Omental fat pad (tissue), 4 donors: ENCODE results near the gene CPLX3. TPM values are rescaled to one million over a fixed set of nuclear protein-coding genes. Genes with fewer than 3 reads are reported as not detected.

Experiments used
- ATAC-seq: fragments of 150-250 bp; one replicate; pipeline ENCODE4 v1.9.1; 2016; ENCODE audit warnings: mild to moderate bottlenecking, moderate library complexity; ENCODE audit not compliant: low FRiP score
- DNase-seq: peaks from one replicate; pipeline ENCODE4 v3.0.0-alpha.2; 2019; ENCODE audit warnings: low spot score
- total RNA-seq, 4 donors: library from RNA; depleted of rRNA; stranded (reverse); fragments of >200 nt; gene quantifications; one replicate each; pipeline ENCODE4 v1.1.0, GENCODE V29; 2016
- TF ChIP-seq, protein P1 (sequence below), 3 donors: fragments of 450-650 bp; IDR thresholded peaks; one replicate each; pipeline ENCODE4 v1.5.1; 2016 to 2017; ENCODE audit warnings: antibody characterized with exemption in 3 of 3, mild to moderate bottlenecking in 3 of 3, moderate library complexity in 2 of 3

The CPLX3 gene
- total RNA-seq, 4 donors from 2014 or later = not detected

DNA sequence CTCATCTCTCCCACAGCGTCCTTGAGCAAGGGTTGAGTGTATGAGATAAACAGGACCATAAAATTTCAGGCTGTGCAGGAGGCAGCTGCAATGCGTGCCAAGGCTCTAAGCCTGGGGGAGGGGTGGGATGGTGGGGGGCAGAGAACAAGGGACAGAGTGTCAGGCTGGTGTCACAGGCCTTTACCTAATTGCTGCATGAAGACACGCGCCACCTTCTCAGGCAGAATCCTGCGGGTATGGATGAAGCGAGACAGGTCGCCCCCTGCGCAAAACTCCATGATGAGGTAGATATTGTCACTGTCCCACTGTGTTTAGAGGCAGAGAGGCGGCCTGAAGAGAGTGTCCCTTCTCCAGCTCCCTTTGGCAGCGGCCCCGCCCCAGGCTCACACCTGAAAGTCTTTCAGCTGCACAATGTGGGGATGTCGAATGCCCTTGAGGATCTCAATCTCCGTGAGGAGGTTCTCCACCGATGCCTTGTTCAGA is 15.5 kb downstream of the CPLX3 start:
- TF ChIP-seq, protein P1, sequence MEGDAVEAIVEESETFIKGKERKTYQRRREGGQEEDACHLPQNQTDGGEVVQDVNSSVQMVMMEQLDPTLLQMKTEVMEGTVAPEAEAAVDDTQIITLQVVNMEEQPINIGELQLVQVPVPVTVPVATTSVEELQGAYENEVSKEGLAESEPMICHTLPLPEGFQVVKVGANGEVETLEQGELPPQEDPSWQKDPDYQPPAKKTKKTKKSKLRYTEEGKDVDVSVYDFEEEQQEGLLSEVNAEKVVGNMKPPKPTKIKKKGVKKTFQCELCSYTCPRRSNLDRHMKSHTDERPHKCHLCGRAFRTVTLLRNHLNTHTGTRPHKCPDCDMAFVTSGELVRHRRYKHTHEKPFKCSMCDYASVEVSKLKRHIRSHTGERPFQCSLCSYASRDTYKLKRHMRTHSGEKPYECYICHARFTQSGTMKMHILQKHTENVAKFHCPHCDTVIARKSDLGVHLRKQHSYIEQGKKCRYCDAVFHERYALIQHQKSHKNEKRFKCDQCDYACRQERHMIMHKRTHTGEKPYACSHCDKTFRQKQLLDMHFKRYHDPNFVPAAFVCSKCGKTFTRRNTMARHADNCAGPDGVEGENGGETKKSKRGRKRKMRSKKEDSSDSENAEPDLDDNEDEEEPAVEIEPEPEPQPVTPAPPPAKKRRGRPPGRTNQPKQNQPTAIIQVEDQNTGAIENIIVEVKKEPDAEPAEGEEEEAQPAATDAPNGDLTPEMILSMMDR (IDR thresholded peaks at IDR 0.05) = no peak
- no peak for DNase-seq
- no peak for ATAC-seq

DNA sequence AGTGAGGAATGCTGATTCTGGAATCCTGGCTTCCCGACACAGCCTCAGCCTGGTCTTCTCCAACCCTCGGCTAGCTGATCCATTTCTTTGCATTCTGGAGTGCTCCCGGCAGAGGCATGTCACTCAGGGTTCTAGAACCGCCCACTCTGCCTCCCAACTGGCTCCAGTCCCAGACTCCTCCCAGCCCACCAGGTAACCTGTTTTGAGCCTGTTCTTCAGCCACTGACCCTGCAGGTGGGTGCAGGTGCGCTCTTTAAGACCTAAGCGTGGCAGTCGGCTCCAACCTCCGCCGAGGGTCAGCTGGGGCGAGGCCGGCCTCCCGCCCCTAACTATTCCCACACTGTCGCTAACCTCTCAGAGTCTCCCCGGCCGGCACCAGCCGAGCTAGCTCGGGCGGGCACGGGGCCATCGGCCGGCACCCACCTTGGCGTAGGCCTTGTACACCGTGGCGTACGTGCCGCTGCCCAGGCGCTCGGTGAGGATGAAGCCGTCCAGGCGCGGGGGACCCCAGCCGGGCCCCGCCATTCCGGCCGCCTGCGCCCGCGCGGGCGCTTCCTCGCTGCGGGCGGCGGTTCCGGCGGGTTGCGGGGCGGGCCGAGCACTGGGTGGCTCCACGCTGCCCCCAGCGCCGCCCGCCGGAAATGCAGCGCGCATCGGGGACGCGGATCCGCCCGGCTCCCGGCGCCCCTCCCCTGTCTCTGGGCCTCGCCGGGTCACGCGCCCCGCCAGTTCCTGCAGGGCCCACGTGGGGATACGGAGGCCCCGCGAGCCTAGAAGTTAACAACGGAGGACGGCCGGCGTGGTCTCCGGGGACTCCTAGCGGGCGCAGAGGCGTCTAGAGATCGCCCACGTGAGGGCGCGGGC is 16.4 kb downstream of the CPLX3 start, which contains the start of gene ULK3:
TSS of gene ULK3 (minus strand) at position 576 of the 864 bp plus-strand sequence. CDS start at position 525, 51 bp downstream.
- TF ChIP-seq, protein P1 (IDR thresholded peaks at IDR 0.05) = peak in 2 of 3 donors; percentile 3 to 51
- DNase-seq = peak; percentile 74
- peak; percentile 97 for ATAC-seq

DNA sequence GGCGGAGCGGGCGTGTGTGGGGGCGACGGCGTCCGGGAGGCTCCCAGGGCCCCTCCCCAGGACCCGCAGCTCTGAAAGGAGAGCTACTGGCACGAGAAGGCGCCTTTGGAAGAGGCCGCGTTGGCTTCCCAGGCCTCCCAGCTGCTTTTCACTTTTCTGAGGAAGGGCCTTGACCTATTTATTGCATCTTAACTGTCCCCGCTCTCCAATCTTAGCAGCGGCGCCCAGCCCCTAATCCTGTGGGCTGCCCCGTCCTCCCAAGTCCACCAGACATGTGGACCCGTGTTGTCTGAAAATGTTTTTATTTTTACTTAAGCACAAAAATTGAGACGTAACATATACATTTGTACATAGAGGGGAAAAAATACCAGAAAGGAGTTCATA is 17.0 kb downstream of the CPLX3 start:
- peak; percentile 11 for ATAC-seq
- TF ChIP-seq, protein P1 (IDR thresholded peaks at IDR 0.05) = no peak

DNA sequence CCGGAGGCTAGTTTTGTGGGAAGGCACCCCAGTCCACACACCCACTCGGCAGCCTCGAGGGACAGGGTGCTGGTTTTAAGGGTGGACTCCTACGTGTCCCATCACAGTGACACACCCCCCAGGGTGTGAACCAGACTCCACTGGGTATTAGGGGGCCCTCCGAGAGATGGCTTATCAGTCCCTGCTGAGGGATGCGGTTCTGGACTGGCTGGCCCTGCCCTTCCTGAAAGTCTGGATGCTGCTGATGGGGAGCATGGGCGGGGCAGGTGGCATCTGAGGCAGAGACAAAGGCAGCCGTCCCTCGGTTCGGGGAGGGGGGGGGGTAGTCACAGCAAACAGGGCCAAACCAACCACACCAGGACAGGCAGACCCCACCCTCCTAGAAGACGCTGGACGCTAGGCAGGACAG is 17.5 kb downstream of the CPLX3 start:
- ATAC-seq (no peak), DNase-seq (no peak)
- TF ChIP-seq, protein P1 (IDR thresholded peaks at IDR 0.05) = no peak

More for the DNA sequence above, 17.0 kb downstream of the CPLX3 start:
- no peak for DNase-seq

DNA sequence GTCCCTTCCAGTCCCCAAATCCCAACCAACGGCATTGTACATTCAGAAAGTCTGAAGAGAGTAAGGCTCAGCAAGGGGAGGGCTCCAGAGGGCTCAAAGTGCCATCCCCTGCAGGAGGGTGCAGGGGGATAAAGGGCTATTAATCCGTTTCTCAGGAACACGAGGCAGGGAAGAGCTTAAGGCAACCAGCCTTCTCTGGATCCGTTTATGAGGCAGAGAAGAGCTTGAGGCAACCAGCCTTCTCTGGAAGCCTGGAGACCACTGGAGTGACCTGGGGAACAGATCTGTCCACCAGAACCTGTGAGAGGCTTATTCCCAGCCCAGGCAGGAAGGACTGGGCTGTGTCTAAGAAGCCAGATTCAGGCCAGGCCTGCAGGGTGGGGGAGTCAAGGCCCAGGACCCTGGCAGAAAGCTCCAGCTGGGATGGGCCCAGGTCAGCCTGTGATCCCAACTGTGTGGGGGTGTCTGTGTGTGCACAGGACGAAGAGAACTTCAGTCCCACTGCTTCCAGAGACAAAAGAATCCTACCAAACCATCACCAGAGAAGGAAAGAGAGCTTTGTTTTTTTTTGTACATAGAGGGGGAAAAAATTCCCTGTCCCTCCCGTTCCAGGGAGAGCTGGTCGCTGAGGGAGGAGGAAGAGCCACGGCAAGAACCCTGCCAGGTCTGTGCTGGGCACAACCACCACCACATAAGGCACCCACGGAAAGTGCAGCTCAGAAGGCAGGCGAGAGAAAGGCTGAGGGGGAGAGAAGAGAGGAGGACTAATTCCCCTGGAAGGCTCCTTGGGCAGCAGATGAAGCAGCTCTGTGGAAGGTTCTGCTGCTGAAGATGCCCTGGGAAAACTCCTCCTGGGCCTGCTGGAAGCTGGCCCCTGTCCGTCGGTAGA is 18.1 kb downstream of the CPLX3 start:
- TF ChIP-seq, protein P1 (IDR thresholded peaks at IDR 0.05) = no peak
- ATAC-seq = no peak
- no peak for DNase-seq

DNA sequence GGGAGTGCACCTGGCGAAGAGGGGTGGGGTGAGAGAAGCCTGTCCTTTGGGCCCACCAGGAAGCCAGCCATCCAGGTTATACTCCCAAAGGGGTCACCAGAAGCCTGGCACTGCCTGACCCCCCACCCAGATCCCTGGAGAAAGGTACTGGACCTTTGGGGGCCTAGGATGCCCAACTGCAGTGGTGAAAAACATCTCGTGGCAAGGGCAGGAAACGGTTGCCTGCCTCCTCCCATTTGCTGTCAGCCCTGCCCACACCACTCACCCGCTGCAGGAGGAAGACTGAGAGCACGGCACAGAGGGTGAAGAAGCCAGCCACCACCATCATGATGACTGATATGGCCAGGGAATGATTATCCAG is 18.8 kb downstream of the CPLX3 start:
- ATAC-seq = no peak
- no peak for DNase-seq
- TF ChIP-seq, protein P1 (IDR thresholded peaks at IDR 0.05) = no peak
